ENCODE results near the gene UBE4B. TPM values are rescaled to one million over a fixed set of nuclear protein-coding genes. Genes with fewer than 3 reads are reported as not detected.

UBE4B gene
- total RNA-seq, 3 donors from 2014 or later, result 40.7 to 66.2 (median 41.4) TPM

DNA sequence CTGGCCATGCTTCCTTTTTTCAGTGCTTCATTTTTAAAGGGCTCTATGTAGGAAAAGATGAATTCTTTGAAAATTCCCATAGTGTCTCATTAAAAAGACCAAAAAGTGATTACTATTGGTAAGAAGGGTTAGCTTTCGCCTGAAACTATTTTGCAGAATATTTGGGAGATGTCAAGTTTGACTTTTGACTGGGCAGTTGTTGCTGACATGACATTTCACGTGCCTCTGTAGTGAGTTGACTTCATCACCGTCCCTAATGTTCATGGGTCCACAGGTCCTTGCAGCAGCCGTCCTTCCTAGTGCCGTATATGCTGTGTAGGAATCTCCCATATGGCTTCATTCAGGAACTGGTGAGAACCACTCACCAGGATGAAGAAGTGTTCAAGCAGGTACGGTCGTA lies 88.9 kb downstream of the UBE4B start:
- no peak for DNase-seq
- Histone ChIP-seq H3K4me1 (ENCODE audit: low read depth) (no peaks in the 10 kb centered on the region), H3K9me3 (no peaks in the 10 kb centered on the region), H3K36me3 (ENCODE audit: low read depth) (no peaks in the 10 kb centered on the region), H3K4me3 (no peak overlapping the region)
- TF ChIP-seq, protein P1, sequence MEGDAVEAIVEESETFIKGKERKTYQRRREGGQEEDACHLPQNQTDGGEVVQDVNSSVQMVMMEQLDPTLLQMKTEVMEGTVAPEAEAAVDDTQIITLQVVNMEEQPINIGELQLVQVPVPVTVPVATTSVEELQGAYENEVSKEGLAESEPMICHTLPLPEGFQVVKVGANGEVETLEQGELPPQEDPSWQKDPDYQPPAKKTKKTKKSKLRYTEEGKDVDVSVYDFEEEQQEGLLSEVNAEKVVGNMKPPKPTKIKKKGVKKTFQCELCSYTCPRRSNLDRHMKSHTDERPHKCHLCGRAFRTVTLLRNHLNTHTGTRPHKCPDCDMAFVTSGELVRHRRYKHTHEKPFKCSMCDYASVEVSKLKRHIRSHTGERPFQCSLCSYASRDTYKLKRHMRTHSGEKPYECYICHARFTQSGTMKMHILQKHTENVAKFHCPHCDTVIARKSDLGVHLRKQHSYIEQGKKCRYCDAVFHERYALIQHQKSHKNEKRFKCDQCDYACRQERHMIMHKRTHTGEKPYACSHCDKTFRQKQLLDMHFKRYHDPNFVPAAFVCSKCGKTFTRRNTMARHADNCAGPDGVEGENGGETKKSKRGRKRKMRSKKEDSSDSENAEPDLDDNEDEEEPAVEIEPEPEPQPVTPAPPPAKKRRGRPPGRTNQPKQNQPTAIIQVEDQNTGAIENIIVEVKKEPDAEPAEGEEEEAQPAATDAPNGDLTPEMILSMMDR (IDR thresholded peaks at IDR 0.05), result no peak
- ATAC-seq, result no peak
- intact Hi-C loops (cut with DNase I, micrococcal nuclease), result no loop called here

DNA sequence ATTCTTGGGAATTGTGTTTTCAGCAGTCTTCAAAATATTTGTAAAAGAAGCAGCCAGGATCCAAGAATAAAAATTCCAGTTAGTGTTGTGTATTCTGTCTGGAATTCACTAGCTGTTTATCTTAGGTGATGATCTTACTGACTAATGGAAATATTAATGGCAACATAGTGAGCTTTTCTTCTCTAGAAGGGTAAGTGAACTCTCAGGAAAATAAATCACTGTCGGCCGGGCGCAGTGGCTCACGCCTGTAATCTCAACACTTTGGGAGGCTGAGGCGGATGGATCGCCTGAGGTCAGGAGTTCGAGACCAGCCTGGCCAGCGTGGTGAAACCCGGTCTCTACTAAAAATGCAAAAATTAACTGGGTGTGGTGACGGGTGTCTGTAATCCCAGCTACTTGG lies 90.2 kb downstream of the UBE4B start:
- Histone ChIP-seq H3K9me3 (no peaks in the 10 kb centered on the region), H3K4me1 (ENCODE audit: low read depth) (no peaks in the 10 kb centered on the region), H3K36me3 (ENCODE audit: low read depth) (no peaks in the 10 kb centered on the region), H3K4me3 (no peak overlapping the region)
- intact Hi-C loops (cut with DNase I, micrococcal nuclease), result no loop called here
- no peak for ATAC-seq
- TF ChIP-seq, protein P1 (IDR thresholded peaks at IDR 0.05), result no peak
- no peak for DNase-seq

DNA sequence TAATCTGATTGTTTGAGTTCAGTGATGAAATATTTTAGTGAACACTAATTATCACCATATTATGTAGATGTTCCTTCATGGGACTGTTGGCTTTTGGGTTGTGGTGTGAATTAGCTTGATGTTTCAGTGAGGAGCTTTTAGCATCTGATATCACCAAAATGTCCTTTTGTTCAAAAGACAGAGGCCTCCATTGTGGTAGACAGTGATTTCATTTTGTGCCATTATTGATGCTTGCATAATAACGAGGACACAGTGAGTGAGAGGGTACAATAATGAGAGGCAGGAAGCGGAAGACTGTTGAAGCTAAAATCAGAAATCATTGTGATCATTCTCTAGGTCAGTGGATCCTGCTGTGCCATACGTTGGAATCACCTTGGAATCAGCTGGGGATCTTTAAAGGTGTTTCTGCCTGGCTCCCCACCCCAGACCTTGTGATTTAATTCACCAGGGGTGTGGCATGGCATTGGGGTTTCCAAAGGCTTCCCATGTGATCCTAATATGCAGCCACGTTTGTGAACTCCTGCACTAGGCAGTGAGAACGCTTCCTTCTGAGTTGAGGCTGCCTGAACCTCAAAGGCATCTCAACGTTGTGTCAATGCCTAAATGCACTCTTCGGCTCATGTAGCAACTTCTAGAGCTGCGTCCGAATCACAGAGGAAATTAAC lies 95.5 kb downstream of the UBE4B start:
- no peaks in the 10 kb centered on the region for H3K36me3 ChIP-seq (ENCODE audit: low read depth)

DNA sequence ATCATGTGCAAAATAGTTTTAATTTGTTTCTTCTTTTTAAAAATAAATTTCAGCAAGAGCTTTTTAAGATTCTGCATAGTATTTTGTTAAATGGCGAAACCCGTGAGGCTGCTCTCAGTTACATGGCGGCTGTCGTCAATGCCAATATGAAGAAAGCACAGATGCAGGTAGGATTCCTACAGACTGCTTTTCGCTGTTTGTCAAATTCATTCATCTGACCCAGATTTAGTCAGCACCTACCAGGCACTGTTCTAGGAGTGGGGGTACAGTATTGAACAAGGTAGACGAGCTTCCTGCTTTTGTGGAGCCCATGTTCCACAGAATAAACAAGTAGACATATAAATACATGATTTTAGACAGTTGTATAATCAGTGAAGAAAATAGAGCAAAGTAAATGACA lies 99.6 kb downstream of the UBE4B start:
- intact Hi-C loops (cut with DNase I, micrococcal nuclease), result no loop called here
- TF ChIP-seq, protein P1 (IDR thresholded peaks at IDR 0.05), result no peak
- no peak overlapping the region for H3K4me3 ChIP-seq
- no peak for ATAC-seq
- no peaks in the 10 kb centered on the region for H3K9me3 ChIP-seq
- H3K36me3 ChIP-seq (ENCODE audit: low read depth), result no peaks in the 10 kb centered on the region
- DNase-seq, result no peak
- H3K4me1 ChIP-seq (ENCODE audit: low read depth), result no peaks in the 10 kb centered on the region

More for the DNA sequence above, 95.5 kb downstream of the UBE4B start:
- intact Hi-C loops (cut with DNase I, micrococcal nuclease), result no loop called here
- ATAC-seq (no peak), DNase-seq (no peak)
- Histone ChIP-seq H3K4me3 (no peak overlapping the region), H3K9me3 (no peaks in the 10 kb centered on the region), H3K4me1 (ENCODE audit: low read depth) (no peaks in the 10 kb centered on the region)
- TF ChIP-seq, protein P1 (IDR thresholded peaks at IDR 0.05), result no peak

DNA sequence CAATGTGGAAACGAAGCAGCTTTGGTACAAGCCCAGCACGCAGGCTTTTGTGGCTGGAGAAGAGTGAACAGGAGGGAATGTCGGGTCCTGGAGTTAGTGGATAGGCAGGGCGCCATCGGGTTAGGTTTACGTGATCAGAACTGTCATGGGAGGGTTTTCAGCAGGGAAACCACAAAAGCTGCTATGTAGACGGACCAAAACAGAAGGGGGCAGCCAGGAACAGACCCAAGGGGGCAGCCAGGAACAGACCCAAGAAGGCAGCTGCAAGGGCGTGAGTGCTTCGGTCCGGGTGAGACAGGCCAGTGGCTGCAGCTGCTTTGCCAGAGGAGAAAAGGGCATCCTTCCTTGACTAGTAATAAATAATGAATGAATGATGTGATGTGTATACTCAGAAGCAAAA lies 100.1 kb downstream of the UBE4B start:
- H3K36me3 ChIP-seq (ENCODE audit: low read depth), result no peaks in the 10 kb centered on the region
- ATAC-seq, result no peak
- intact Hi-C loops (cut with DNase I, micrococcal nuclease), result no loop called here
- TF ChIP-seq, protein P1 (IDR thresholded peaks at IDR 0.05), result no peak
- no peak for DNase-seq
- no peak overlapping the region for H3K4me3 ChIP-seq
- H3K4me1 ChIP-seq (ENCODE audit: low read depth), result no peaks in the 10 kb centered on the region
- no peaks in the 10 kb centered on the region for H3K9me3 ChIP-seq

DNA sequence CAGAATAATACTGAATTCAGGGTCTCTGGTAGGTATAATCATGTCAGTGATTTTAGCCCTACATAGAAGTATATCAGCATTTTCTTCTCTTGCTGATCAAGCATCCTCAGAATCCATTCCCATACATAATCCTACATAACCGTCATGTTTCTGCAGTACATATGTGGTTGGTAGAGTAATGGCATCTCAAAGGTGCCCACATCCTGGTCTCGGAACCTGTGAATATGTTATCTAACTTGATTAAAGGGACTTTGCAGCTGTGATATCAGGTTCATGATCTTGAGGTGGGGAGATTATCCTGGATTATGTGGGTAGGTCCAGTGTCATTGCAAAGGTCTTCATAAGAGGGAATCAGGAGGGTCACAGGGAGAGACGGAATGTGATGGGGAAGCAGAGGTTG lies 108.2 kb downstream of the UBE4B start:
- intact Hi-C loops (cut with DNase I, micrococcal nuclease), result no loop called here
- DNase-seq (no peak), ATAC-seq (no peak)
- Histone ChIP-seq H3K4me1 (ENCODE audit: low read depth) (no peaks in the 10 kb centered on the region), H3K9me3 (no peaks in the 10 kb centered on the region), H3K4me3 (no peak overlapping the region), H3K36me3 (ENCODE audit: low read depth) (no peaks in the 10 kb centered on the region)
- TF ChIP-seq, protein P1 (IDR thresholded peaks at IDR 0.05), result no peak
